ENCODE data around the gene ARVCF.

GRCh38 chr22:19988965-19989724 lies 27.5 kb downstream of the ARVCF start:
- TF ChIP-seq POLR2A (IDR thresholded peaks at IDR 0.05) = no peak
- TF ChIP-seq CTCF (IDR thresholded peaks at IDR 0.05) = no peak
